CD4-positive, alpha-beta memory T cell (primary cell): Measurements from ENCODE around the gene INHBE. TPM values are rescaled to one million over a fixed set of nuclear protein-coding genes. Genes with fewer than 3 reads are reported as not detected.

Experiments used
- CTCF ChIA-PET: fragments of 350-600 bp; sonication (Branson Sonifier 250); formaldehyde crosslinking; loops from one replicate; lab custom pipeline; 2021; ENCODE audit warnings: inconsistent platforms; ENCODE audit not compliant: partially characterized antibody; lab: Charles Lee
- POLR2A ChIA-PET: fragments of 350-600 bp; sonication (Branson Sonifier 250); formaldehyde crosslinking; loops from one replicate; lab custom pipeline; 2021; ENCODE audit not compliant: partially characterized antibody; lab: Charles Lee
- DNase-seq, 5 donors: peaks; one replicate each; pipeline versions ENCODE4 v3.0.0 to v3.0.0-alpha.2; 2020 to 2022; ENCODE audit warnings: mixed read lengths in 1 of 5
- H3K27ac ChIP-seq: one replicate; pipeline ENCODE4 v1.7.0; 2013; ENCODE audit warnings: low read depth, low read length
- H3K27me3 ChIP-seq: 2 replicates; pipeline ENCODE4 v1.7.0; 2013; ENCODE audit warnings: mild to moderate bottlenecking, low read length, moderate library complexity; ENCODE audit not compliant: insufficient read depth
- H3K36me3 ChIP-seq: 2 replicates; pipeline ENCODE4 v1.7.0; 2013; ENCODE audit warnings: mild to moderate bottlenecking, low read length, moderate library complexity; ENCODE audit not compliant: insufficient read depth
- H3K4me1 ChIP-seq: 2 replicates; pipeline ENCODE4 v1.7.0; 2013; ENCODE audit warnings: mild to moderate bottlenecking, low read length, moderate library complexity; ENCODE audit not compliant: insufficient read depth
- H3K4me3 ChIP-seq, 2 donors: one replicate each; pipeline ENCODE4 v1.7.0; 2013; ENCODE audit warnings: low read length in 2 of 2, mild to moderate bottlenecking in 1 of 2
- H3K9me3 ChIP-seq, 2 donors: one replicate each; pipeline ENCODE4 v1.7.0; 2013; ENCODE audit warnings: low read length in 2 of 2, control low read depth in 1 of 2; ENCODE audit not compliant: control insufficient read depth in 1 of 2
- H3K27ac Mint-ChIP-seq, 7 donors: one replicate each; pipeline ENCODE4 v1.8.0; 2020 to 2021; ENCODE audit warnings: mixed read lengths in 7 of 7, mild to moderate bottlenecking in 6 of 7, inconsistent platforms in 3 of 7, moderate library complexity in 3 of 7
- H3K27me3 Mint-ChIP-seq, 2 donors: one replicate each; pipeline ENCODE4 v1.8.0; 2020 to 2021; ENCODE audit warnings: mixed read lengths in 2 of 2
- H3K36me3 Mint-ChIP-seq, 2 donors: one replicate each; pipeline ENCODE4 v1.8.0; 2020 to 2021; ENCODE audit warnings: mixed read lengths in 2 of 2, inconsistent platforms in 1 of 2, mild to moderate bottlenecking in 1 of 2
- H3K4me1 Mint-ChIP-seq, 4 donors: one replicate each; pipeline ENCODE4 v1.8.0; 2020 to 2021; ENCODE audit warnings: mixed read lengths in 4 of 4, mild to moderate bottlenecking in 1 of 4
- H3K4me3 Mint-ChIP-seq, 8 donors: one replicate each; pipeline ENCODE4 v1.8.0; 2020 to 2021; ENCODE audit warnings: mixed read lengths in 8 of 8, mild to moderate bottlenecking in 7 of 8, moderate library complexity in 6 of 8, inconsistent platforms in 3 of 8
- H3K9me3 Mint-ChIP-seq, 8 donors: one replicate each; pipeline ENCODE4 v1.8.0; 2020 to 2021; ENCODE audit warnings: mixed read lengths in 8 of 8, mild to moderate bottlenecking in 5 of 8, inconsistent platforms in 3 of 8, moderate library complexity in 1 of 8
- intact Hi-C: fragments of 100-400 bp; cut with micrococcal nuclease; formaldehyde crosslinking; loops from one replicate; pipeline ENCODE4 v1.15.1; 2023
- polyA plus RNA-seq, 2 donors: library from polyadenylated mRNA; unstranded; fragments of 300-500 nt; fragmentation: Illumina TruSeq; gene quantifications; one replicate each; pipeline ENCODE4 v1.2.3, GENCODE V29; 2021
- total RNA-seq, 2 experiments: library from RNA; stranded (reverse); gene quantifications; one replicate each; pipeline ENCODE4 v1.2.3, GENCODE V29; 2021

INHBE gene
- total and polyA plus RNA-seq, 4 experiments from 2014 or later = not detected

GRCh38 chr12:57459750-57460467 lies 4.8 kb downstream of the INHBE start, which contains the start of gene GLI1:
TSS of gene GLI1 (plus strand) at chr12:57459785. CDS start at chr12:57463692, 3,907 bp downstream.
- Histone ChIP-seq H3K4me3 (peak within 1 kb of the TSS; percentile 75 to 88), H3K36me3 (no peaks in the 10 kb centered on the region), H3K4me1 (peaks cover 40% of the 10 kb centered on the region), H3K27ac (peak within 1 kb of the TSS; percentile 41), H3K27me3 (peaks cover 12% of the 10 kb centered on the region), H3K9me3 (no peaks in the 10 kb centered on the region)
- intact Hi-C loops = loop anchor here (1.0 to 10.0 kb wide), 7 partner anchors 29 to 282 kb away; partner anchors contain the start of genes B4GALNT1, DDIT3, OS9 and R3HDM2
- H3K9me3 Mint-ChIP-seq = no peaks in the 10 kb centered on the region
- H3K4me1 Mint-ChIP-seq = peaks cover 26 to 61% (median 40%) of the 10 kb centered on the region in 4 donors
- H3K27ac Mint-ChIP-seq = peak within 1 kb of the TSS; percentile 90 to 99 (median 98)
- peak in 1 of 5 donors; percentile 35 for DNase-seq
- ChIA-PET CTCF (interaction anchor here (1.0 to 9.6 kb wide), 25 partner anchors 12 to 349 kb away, joined by 3 to 204 read pairs (median 8); partner anchors contain the start of genes ARHGAP9, DCTN2, DDIT3 and STAT6), POLR2A (interaction anchor here (0.5 to 9.6 kb wide), 18 partner anchors 10 to 372 kb away, joined by 3 to 225 read pairs (median 4); partner anchors contain the start of genes ARHGAP9, B4GALNT1, DCTN2 and DDIT3)
- peaks cover 7 to 20% of the 10 kb centered on the region in 2 donors for H3K27me3 Mint-ChIP-seq
- H3K36me3 Mint-ChIP-seq = peaks cover 0 to 5% of the 10 kb centered on the region in 2 donors
- peak within 1 kb of the TSS; percentile 94 to 99 (median 97) for H3K4me3 Mint-ChIP-seq

- Mint-ChIP-seq H3K27me3 (peaks cover 7 to 20% of the 10 kb centered on the region in 2 donors), H3K9me3 (no peaks in the 10 kb centered on the region), H3K36me3 (peaks cover 0 to 5% of the 10 kb centered on the region in 2 donors), H3K27ac (peak overlapping the region; percentile 1 to 81 (median 34)), H3K4me3 (peak overlapping the region; percentile 59 to 89 (median 84)), H3K4me1 (peaks cover 26 to 66% (median 39%) of the 10 kb centered on the region in 4 donors)
- Histone ChIP-seq H3K9me3 (no peaks in the 10 kb centered on the region), H3K4me3 (no peak overlapping the region), H3K4me1 (peaks cover 40% of the 10 kb centered on the region), H3K27ac (no peak overlapping the region), H3K36me3 (no peaks in the 10 kb centered on the region), H3K27me3 (peaks cover 12% of the 10 kb centered on the region)
- CTCF ChIA-PET = interaction anchor here (1.1 to 9.6 kb wide), 6 partner anchors 10 to 196 kb away, joined by 3 to 204 read pairs (median 12); partner anchors contain the start of genes ARHGAP9 and DCTN2
- DNase-seq = peak in 3 of 5 donors; percentile 17 to 29 (median 20)
- POLR2A ChIA-PET = interaction anchor here (0.5 to 9.6 kb wide), 7 partner anchors 9 to 160 kb away, joined by 3 to 225 read pairs (median 6); partner anchors contain the start of genes ARHGAP9, DDIT3 and MARS1
- intact Hi-C loops = loop anchor here (5.0 kb wide), 2 partner anchors 153 to 282 kb away; no protein-coding TSS in a partner anchor
Measured at GRCh38 chr12:57460468-57460784, 5.3 kb downstream of the INHBE start.

GRCh38 chr12:57460841-57461275 lies 5.8 kb downstream of the INHBE start:
- Mint-ChIP-seq H3K4me3 (peak overlapping the region; percentile 58 to 94 (median 86)), H3K36me3 (peaks cover 0 to 5% of the 10 kb centered on the region in 2 donors), H3K9me3 (no peaks in the 10 kb centered on the region), H3K4me1 (peaks cover 25 to 69% (median 37%) of the 10 kb centered on the region in 4 donors), H3K27ac (peak overlapping the region in 2 of 7 donors; percentile 60 to 80), H3K27me3 (peaks cover 7 to 20% of the 10 kb centered on the region in 2 donors)
- intact Hi-C loops = loop anchor here (5.0 kb wide), 2 partner anchors 154 to 281 kb away; no protein-coding TSS in a partner anchor
- no peak for DNase-seq
- Histone ChIP-seq H3K36me3 (no peaks in the 10 kb centered on the region), H3K9me3 (no peaks in the 10 kb centered on the region), H3K27ac (no peak overlapping the region), H3K27me3 (peaks cover 12% of the 10 kb centered on the region), H3K4me1 (peaks cover 40% of the 10 kb centered on the region), H3K4me3 (peak overlapping the region in 1 of 2 donors; percentile 59)
- CTCF ChIA-PET = interaction anchor here (0.8 to 9.6 kb wide), 6 partner anchors 9 to 196 kb away, joined by 3 to 204 read pairs (median 4); partner anchors contain the start of genes ARHGAP9 and DCTN2
- POLR2A ChIA-PET = interaction anchor here (1.0 to 9.6 kb wide), 4 partner anchors 9 to 160 kb away, joined by 3 to 225 read pairs (median 5); partner anchors contain the start of gene ARHGAP9

GRCh38 chr12:57461276-57461916 lies 6.3 kb downstream of the INHBE start:
- Histone ChIP-seq H3K4me3 (peak overlapping the region; percentile 42 to 59), H3K4me1 (peaks cover 36% of the 10 kb centered on the region), H3K9me3 (no peaks in the 10 kb centered on the region), H3K27me3 (peaks cover 12% of the 10 kb centered on the region), H3K27ac (no peak overlapping the region), H3K36me3 (no peaks in the 10 kb centered on the region)
- CTCF ChIA-PET = interaction anchor here (0.8 to 9.6 kb wide), 13 partner anchors 9 to 197 kb away, joined by 3 to 204 read pairs (median 4); partner anchors contain the start of gene ARHGAP9
- H3K4me1 Mint-ChIP-seq = peaks cover 23 to 64% (median 34%) of the 10 kb centered on the region in 4 donors
- H3K27ac Mint-ChIP-seq = peak overlapping the region in 5 of 7 donors; percentile 65 to 82 (median 80)
- H3K36me3 Mint-ChIP-seq = peaks cover 0 to 5% of the 10 kb centered on the region in 2 donors
- no peaks in the 10 kb centered on the region for H3K9me3 Mint-ChIP-seq
- peaks cover 7 to 18% of the 10 kb centered on the region in 2 donors for H3K27me3 Mint-ChIP-seq
- DNase-seq = peak in 2 of 5 donors; percentile 22 to 57
- peak overlapping the region; percentile 86 to 94 (median 88) for H3K4me3 Mint-ChIP-seq
- intact Hi-C loops = loop anchor here (5.0 kb wide), 2 partner anchors 154 to 281 kb away; no protein-coding TSS in a partner anchor
- POLR2A ChIA-PET = interaction anchor here (1.0 to 9.6 kb wide), 7 partner anchors 8 to 159 kb away, joined by 3 to 225 read pairs (median 6); partner anchors contain the start of genes ARHGAP9 and DDIT3

DNA sequence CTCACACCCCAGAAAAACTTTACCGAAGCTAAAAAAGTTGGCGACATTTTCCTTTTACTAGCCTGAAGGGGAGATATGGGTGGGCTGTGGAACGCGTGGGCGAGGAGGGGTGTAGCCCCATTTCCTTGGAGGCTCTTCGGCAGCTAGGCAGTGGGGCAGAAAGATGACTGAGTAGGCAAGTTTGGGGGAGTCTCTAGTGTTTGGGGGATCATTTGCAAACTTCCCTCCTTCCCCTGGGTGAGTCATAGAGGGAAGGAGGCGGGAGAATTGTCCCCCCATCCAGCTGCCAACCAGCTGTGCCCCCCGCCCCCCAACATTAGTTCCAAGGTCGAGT lies 6.8 kb downstream of the INHBE start:
- Mint-ChIP-seq H3K4me1 (peaks cover 23 to 59% (median 34%) of the 10 kb centered on the region in 4 donors), H3K36me3 (peaks cover 0 to 5% of the 10 kb centered on the region in 2 donors), H3K4me3 (peak overlapping the region; percentile 86 to 94 (median 88)), H3K27me3 (peaks cover 7 to 18% of the 10 kb centered on the region in 2 donors), H3K27ac (peak overlapping the region; percentile 19 to 82 (median 73)), H3K9me3 (no peaks in the 10 kb centered on the region)
- Histone ChIP-seq H3K27me3 (peaks cover 12% of the 10 kb centered on the region), H3K9me3 (no peaks in the 10 kb centered on the region), H3K4me3 (peak overlapping the region; percentile 42 to 59), H3K4me1 (peaks cover 36% of the 10 kb centered on the region), H3K27ac (no peak overlapping the region), H3K36me3 (no peaks in the 10 kb centered on the region)
- intact Hi-C loops = loop anchor here (1.0 to 5.0 kb wide), 7 partner anchors 16 to 280 kb away; partner anchors contain the start of genes MBD6 and PIP4K2C
- CTCF ChIA-PET = interaction anchor here (0.8 to 9.6 kb wide), 14 partner anchors 8 to 279 kb away, joined by 3 to 204 read pairs (median 4); partner anchors contain the start of gene ARHGAP9
- POLR2A ChIA-PET = interaction anchor here (1.2 to 9.6 kb wide), 5 partner anchors 10 to 159 kb away, joined by 3 to 225 read pairs (median 6); partner anchors contain the start of genes ARHGAP9 and DDIT3
- DNase-seq = peak in 2 of 5 donors; percentile 19 to 50
